ENCODE data around the gene SLCO3A1.

- TF ChIP-seq, protein P1, sequence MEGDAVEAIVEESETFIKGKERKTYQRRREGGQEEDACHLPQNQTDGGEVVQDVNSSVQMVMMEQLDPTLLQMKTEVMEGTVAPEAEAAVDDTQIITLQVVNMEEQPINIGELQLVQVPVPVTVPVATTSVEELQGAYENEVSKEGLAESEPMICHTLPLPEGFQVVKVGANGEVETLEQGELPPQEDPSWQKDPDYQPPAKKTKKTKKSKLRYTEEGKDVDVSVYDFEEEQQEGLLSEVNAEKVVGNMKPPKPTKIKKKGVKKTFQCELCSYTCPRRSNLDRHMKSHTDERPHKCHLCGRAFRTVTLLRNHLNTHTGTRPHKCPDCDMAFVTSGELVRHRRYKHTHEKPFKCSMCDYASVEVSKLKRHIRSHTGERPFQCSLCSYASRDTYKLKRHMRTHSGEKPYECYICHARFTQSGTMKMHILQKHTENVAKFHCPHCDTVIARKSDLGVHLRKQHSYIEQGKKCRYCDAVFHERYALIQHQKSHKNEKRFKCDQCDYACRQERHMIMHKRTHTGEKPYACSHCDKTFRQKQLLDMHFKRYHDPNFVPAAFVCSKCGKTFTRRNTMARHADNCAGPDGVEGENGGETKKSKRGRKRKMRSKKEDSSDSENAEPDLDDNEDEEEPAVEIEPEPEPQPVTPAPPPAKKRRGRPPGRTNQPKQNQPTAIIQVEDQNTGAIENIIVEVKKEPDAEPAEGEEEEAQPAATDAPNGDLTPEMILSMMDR (IDR thresholded peaks at IDR 0.05) = no peak
- TF ChIP-seq POLR2A (IDR thresholded peaks at IDR 0.05) = no peak
Observed at GRCh38 chr15:92128788-92129187, 275.3 kb downstream of the SLCO3A1 start.
